ENCODE results near the gene MAP7D2.

Gene MAP7D2

GRCh38 chrX:20112022-20112774, 4.5 kb downstream of the MAP7D2 start:
- DNase-seq = peak; percentile 59

GRCh38 chrX:20111271-20111670, 5.4 kb downstream of the MAP7D2 start:
- DNase-seq = no peak

GRCh38 chrX:20101934-20102581, 14.6 kb downstream of the MAP7D2 start:
- no peak for DNase-seq

GRCh38 chrX:20091499-20091898, 25.2 kb downstream of the MAP7D2 start:
- no peak for DNase-seq

- DNase-seq = no peak
Measured at GRCh38 chrX:20089845-20090244, 26.9 kb downstream of the MAP7D2 start.

GRCh38 chrX:20080277-20080676, 36.4 kb downstream of the MAP7D2 start:
- DNase-seq = no peak

GRCh38 chrX:20071511-20072079, 45.1 kb downstream of the MAP7D2 start:
- no peak for DNase-seq

GRCh38 chrX:20067709-20068561, 48.8 kb downstream of the MAP7D2 start:
- peak; percentile 85 for DNase-seq

GRCh38 chrX:20066968-20067708, 49.6 kb downstream of the MAP7D2 start:
- no peak for DNase-seq

GRCh38 chrX:20063716-20064351, 52.9 kb downstream of the MAP7D2 start:
- DNase-seq = no peak

- no peak for DNase-seq
Measured at GRCh38 chrX:20063153-20063552, 53.6 kb downstream of the MAP7D2 start.

- DNase-seq = no peak
Measured at GRCh38 chrX:20061855-20062254, 54.9 kb downstream of the MAP7D2 start.

- no peak for DNase-seq
Measured at GRCh38 chrX:20060961-20061748, 55.6 kb downstream of the MAP7D2 start.

- DNase-seq = peak; percentile 76
Measured at GRCh38 chrX:20059467-20060128, 57.1 kb downstream of the MAP7D2 start.

- DNase-seq = no peak
Measured at GRCh38 chrX:20057479-20057878, 59.2 kb downstream of the MAP7D2 start.

- peak; percentile 74 for DNase-seq
Measured at GRCh38 chrX:20056704-20057103, 60.0 kb downstream of the MAP7D2 start.

GRCh38 chrX:20053537-20053936, 63.2 kb downstream of the MAP7D2 start:
- DNase-seq = no peak

- DNase-seq = no peak
Measured at GRCh38 chrX:20046864-20047263, 69.8 kb downstream of the MAP7D2 start.

- DNase-seq = no peak
Measured at GRCh38 chrX:20046223-20046622, 70.5 kb downstream of the MAP7D2 start.

GRCh38 chrX:20042221-20042620, 74.5 kb downstream of the MAP7D2 start:
- DNase-seq = no peak

- DNase-seq = no peak
Measured at GRCh38 chrX:20038966-20039365, 77.7 kb downstream of the MAP7D2 start.
